SH-SY5Y (cell line): ENCODE measurements around the gene SLC29A1.

Experiments
- GATA2 ChIP-seq: IDR thresholded peaks from 2 replicates; pipeline ENCODE4 v1.6.1; 2011; ENCODE audit warnings: mild to moderate bottlenecking, low read depth, low read length
- GATA3 ChIP-seq: IDR thresholded peaks from 2 replicates; pipeline ENCODE4 v1.6.1; 2011; ENCODE audit warnings: low read depth, mild to moderate bottlenecking, low read length, moderate library complexity

GRCh38 chr6:44247338-44248302, 24.2 kb downstream of the SLC29A1 start:
- TF ChIP-seq GATA3, result no peak
- no peak for TF ChIP-seq GATA2
